ENCODE data around the gene TFPI.
"Not testable (repeated sequence)": the region's sequence is repeated elsewhere in the genome, so short reads cannot be mapped to it uniquely, and the experiment has no call there.

Gene TFPI

DNA sequence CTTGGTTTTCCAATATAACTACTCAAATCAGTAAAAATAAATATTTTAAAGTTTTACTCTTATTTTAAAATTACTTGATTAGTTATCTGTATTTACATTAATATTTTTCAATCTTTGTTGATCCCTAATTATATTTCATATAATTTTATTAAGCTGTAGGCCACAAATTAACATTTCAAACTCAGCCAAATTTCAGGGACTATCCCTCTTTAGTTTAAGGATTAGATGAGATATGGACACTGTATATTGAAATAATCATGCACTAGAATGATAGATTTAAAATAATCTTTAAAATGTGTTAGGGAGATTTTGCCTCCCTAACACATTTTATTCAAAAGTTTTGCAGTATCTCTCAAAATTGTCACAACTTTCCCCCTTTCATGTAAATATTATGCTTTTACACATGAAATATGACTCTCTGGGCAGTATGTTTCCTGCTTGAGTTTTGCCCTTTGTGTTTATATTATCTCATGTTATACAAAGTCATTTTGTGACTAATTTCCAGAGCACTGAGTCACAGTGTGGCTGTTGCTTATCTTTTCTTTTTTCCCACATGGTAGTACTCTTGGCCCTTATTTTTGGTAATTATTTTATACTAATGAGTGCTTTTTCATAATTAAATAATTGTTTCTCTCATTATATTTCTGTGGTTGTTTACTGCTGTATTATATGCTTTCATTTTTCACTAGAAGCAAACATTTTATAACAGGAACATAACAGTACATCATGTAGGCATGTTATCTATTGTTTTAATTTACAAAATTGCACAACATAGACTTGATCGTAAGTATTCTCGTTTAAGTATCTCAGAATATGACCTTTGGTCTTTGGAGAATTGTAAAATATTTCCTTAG is 1.2 kb downstream of the TFPI start:
- DNase-seq: no peak

DNA sequence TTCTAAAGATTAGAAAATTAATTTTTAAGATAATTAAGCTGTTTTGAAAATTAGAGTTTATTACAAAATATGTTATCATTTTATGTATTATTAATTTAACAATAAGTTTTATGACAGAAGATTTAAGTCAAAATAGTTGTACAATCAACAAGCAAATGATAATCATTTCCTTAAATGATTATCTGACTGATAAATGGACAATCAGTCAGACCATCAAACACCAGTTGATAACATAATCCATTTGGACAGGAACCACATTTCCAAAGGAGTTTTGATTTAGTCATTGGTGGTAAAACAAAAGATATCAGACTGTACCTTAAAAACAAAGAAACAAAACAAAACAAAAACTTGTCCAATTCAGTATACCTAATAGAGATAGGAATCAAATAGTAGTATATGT is 1.9 kb downstream of the TFPI start:
- no peak for DNase-seq

DNA sequence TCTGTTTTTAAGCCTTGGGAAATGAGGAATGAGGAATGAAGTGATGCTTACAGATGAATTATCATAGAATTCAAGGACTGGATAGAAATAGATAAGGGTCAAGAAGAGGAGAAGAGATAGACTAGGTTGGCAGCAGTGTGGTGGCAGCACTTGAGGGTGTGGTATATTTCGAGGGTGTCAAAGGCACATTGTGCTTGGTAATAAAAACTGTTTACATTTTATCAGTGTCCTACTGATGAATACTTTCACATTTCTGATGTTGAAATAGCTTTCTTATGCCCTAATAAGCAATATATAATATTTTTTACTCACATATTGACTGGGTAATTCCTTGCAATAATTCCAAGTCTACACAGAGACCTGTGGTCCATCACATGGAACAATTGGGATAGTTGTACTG is 3.4 kb downstream of the TFPI start:
- no peak for DNase-seq

DNA sequence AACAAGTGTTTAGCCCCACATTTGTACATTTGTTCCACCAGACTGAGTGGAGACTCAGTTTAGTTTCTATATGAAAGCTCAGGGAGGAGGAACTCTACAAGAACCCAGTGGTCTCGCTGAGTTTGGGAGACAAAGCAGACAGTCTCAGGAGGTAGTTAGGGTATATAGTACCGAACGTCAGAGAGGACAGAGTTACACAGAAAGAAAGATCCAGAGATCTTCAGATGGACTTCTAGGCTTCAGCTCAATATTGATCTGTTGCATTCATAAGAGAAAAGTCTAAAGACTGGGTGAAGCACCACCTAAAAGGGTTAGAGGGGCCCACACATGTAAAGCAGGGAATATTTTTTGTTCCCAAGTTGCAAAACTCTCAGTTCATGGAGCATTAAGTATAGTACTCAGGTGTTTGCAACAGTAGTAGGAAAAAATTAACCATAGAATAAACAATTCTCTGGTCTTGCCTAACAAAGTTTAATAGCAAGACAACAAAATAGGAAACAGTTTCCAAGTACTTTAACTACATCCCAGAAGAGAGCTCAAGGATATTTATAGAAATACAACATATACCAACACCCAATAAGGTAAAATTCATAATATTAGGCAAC is 4.2 kb downstream of the TFPI start:
- no peak for DNase-seq

DNA sequence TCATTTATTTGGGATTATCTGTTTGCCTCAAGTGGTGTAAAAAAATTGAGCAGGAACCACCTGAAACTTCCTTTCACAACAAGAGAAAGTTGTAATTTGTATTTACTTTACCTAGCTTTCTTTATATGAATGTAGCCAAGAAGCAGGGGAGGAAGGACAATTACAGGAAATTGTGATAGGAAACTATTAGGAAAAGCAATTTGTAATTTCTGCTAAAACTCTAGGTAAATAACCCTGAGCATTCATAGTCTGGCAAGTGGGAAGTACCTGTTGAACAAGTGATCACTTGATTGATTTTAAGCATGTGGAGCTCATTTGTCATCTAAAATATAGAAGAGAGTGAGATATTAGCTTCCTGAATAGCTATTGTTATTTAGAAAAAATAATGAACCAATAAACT is 5.0 kb downstream of the TFPI start:
- DNase-seq: no peak

DNA sequence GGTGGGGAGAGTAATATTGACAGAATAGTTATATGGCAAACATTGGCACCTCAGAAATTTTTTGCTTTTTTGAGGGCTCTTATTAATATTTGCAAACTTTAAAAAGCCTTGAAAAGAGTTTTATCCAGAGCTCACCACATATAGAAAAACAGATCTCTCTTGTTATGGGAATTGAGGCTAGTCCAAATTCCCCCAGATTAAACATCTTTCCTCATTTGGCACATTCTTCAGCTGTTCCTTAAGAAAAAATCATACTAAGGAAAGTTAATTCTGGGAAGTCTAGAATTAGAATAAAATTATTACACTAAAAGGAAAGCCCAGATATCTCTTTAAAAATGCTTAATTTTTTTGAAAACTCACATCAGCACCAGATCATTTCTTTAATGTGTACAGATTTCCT is 5.6 kb downstream of the TFPI start:
- DNase-seq: no peak

DNA sequence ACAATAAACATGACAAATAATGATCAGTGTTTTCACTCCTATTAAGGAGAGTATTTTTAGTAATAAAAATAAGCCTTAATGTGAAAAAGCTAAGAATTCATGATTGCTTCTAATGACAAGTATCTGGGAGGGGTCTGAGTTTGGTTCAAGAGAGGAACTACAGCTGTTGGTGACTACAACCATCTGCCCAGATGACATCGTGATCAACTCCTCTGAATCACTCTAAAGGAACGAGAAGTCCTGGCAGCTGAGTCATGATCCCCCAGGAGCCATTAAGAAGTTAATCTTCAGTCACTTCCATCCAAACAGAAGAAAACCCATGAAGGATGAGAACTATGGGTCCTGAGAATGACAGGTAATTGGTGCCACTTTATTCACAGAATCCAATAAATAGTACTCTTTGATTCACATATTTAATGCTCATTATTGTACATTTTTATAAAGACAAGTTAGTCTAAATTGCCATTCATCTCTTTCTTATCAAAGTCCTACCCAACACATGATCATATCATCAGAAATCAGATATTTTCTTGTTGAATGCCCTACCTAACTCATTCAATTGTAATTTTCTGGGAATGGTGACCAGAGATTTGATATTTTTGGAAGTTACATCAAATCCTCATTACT is 6.8 kb downstream of the TFPI start:
- no peak for DNase-seq

DNA sequence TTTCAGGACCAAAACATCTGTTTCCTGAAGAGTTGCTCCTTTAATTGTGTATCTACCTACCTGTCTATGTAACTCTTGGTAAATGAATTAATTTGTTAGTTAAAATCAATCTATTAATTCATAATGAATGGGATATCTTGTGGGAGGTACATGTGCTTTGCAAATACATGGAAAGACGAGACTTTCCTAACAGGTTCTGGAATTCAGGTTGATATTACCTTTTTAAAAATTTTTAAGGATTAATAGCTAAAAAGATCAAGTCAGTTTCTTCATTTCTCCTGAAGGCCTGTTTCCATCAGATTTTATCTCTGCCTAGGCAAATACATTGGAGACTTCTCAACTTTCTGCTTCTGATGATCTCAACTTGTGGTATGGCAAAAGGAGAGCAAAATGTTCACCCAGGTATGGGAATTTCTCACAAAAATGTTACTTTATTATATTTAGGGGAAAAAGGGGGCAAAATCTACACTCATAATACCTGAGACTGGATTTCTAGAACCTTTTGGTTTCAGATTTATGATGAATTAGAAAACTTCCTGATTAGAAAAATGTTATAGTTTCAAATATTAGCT is 7.4 kb downstream of the TFPI start:
- DNase-seq: no peak

DNA sequence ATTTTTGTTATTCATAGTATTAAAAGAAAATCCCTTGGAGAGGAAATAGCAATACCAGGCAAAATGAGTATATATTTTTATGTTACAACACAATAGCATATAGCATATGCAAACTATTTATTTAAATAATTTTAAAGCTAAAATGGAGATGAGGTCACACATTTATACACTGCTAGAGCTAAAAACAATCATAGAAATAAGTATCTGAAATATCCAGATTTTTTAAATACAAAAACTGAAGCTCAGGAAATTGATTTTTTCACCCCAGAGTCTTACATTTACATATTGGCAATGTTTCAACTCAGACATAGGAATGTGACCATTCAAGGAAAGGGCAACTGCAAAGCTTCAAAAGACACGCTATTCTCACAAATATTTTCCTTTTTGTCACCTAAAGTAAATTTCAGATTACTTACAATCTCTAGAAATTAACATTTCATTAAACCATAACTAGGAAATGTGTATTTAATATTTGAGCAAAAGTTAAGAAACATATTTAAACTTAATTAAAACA is 8.9 kb downstream of the TFPI start:
- DNase-seq: no peak

DNA sequence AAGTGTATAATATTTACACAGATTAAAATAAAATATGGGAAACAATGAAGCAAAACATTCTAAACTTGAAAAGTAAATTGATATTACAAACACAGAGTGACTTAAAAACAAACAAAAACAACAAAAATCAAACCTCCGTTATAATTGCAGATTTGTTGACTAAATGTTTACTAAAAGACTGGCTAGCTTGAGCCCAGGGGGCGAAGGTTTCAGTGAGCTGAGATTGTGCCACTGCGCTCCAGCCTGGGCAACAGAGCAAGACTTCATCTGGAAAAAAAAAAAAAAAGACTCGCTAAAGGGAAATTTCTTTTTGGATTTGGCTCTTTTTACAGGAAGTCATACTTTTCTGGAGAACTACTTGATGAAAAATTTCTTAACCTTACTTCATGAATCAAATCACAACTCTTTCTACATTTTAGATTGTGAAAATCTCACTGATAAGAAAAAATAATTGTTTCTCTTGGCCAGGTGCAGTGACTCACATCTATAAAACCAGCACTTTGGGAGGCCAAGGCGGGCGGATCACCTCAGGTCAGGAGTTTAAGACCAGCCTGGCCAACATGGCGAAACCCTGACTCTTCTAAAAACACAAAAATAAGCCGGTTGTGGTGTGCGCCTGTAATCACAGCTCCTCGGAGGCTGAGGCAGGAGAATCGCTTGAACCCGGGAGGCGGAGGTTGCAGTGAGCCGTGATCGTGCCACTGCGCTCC is 9.7 kb downstream of the TFPI start:
- DNase-seq: no peak

DNA sequence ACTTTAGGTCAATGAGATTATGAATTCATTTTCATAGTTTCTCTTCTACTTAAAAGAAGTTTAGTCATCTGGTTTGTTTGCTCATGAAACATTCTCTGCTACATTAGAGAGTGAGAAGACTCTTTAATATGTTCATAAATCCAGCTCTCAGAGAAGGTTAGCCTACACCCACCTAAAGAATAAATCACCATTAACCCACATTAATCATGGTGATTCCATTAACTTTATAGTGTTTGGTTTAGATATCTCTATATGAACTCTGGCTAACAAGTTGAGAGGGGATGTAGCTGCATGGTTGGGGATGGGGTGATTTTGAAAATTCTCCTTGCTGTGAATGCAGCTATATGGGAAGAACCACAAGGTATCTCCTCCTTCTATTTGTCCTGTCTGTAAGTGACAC is 10.7 kb downstream of the TFPI start:
- no peak for DNase-seq

DNA sequence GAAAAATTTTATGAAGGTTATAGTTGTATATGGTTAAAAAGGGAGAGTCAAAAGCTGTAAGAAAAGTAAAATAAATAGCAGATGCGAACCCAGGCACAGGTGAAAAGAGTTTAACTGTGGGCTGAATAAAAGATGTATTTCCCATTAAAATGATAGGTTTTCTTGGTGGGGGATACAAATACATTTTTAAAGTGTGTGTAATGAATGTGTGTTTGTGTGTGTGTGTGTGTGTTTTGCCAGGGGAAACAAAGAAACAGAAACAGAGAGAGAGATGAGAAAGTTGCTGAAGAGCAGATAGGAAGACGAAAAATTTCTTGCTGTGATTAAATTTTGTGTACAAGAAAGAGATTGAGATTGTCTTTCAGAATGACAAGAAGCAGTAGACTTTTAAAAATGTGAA is 12.1 kb downstream of the TFPI start:
- DNase-seq: no peak

DNA sequence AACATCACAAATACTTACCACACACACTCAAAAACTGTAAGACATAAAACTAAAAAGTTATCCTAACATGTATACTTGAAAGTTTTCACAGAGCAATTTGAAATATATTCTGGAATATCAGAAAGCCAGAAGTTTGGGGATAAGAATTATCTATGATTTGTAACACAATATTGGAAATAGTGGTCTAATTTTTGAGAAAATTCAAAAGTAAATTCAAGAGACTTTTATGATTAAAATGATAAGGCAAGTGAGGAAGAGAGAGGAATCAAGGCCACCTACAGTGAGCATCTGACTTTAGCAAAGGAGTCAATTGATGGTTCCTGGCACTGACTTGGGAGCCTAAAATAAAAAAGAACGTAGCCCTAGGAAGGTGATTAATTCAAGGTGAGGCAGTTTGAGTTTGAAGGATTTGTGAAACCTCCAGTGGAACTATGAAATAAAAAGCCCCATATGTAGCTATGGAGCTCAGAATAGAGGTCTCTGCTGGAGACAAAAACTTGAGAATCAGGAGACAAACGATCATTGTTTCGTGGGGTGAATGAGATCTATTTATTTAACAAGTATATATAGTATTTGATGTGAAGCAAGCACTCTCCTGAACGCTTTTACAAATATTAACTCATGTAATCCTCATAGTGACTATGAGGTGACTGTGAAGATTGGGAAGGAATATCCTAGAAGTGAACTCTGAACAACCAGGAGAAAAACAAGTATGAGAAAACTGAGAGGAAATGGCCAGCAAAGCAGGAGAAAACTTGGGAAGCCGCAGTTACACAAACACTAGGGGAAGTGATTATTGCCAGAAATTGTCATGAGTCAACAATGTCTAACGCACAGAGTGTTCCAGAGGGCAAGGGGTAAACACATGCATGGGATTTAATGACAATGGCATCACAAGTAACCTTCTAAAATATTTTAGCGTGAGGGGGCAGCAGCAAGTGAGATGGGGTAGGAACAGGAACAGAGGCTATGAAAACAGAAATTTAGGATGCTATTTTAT is 12.8 kb downstream of the TFPI start:
- DNase-seq: no peak

DNA sequence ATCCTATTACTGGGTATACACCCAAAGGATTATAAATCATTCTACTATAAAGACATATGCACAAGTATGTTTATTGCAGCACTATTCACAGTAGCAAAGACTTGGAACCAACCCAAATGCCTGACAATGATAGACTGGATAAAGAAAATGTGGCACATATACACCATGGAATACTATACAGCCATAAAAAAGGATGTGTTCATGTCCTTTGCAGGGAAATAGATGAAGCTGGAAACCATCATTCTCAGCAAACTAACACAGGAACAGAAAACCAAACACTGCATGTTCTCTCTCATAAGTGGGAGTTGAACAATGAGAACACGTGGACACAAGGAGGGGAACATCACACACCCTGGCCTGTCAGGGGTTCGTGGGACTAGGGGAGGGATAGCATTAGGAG is 16.0 kb downstream of the TFPI start:
- DNase-seq: not testable (repeated sequence)

DNA sequence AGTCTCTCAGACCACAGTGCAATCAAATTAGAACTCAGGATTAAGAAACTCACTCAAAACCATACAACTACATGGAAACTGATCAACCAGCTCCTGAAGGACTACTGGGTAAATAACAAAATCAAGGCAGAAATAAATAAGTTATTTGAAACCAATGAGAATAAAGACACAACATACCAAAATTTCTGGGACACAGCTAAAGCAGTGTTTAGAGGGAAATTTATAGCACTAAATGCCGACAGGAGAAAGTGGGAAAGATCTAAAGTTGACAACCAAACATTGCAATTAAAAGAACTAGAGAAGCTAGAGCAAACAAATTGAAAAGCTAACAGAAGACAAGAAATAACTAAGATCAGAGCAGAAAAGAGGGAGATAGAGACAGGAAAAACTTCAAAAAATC is 18.9 kb downstream of the TFPI start:
- DNase-seq: not testable (repeated sequence)

DNA sequence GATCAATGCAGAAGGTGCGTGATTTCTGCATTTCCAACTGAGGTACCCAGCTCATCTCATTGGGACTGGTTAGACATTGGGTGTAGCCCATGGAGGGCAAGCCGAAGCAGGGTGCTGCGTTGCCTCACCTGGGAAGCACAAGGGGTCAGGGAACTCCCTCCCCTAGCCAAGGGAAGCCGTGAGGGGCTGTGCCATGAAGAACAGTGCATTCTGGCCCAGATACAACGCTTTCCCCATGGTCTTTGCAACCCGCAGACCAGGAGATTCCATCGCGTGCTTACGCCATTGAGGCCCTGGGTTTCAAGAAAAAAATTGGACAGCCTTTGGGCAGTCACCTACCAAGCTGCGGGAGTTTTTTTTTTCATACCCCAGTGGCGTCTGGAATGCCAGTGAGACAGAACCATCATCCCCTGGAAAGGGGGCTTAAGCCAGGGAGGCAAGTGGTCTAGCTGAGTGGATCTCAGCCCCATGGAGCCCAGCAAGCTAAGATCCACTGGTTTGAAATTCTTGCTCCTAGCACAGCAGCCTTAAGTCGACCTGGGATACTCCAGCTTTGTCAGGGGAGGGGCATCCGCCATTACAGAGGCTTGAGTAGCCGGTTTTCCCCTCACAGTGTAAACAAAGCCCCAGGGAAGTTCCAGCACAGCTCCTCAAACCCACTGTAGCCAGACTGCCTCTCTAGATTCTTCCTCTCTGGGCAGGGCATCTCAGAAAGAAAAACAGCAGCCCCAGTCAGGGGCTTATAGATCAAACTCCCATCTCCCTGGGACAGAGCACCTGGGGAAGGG is 21.7 kb downstream of the TFPI start:
- no peak for DNase-seq

DNA sequence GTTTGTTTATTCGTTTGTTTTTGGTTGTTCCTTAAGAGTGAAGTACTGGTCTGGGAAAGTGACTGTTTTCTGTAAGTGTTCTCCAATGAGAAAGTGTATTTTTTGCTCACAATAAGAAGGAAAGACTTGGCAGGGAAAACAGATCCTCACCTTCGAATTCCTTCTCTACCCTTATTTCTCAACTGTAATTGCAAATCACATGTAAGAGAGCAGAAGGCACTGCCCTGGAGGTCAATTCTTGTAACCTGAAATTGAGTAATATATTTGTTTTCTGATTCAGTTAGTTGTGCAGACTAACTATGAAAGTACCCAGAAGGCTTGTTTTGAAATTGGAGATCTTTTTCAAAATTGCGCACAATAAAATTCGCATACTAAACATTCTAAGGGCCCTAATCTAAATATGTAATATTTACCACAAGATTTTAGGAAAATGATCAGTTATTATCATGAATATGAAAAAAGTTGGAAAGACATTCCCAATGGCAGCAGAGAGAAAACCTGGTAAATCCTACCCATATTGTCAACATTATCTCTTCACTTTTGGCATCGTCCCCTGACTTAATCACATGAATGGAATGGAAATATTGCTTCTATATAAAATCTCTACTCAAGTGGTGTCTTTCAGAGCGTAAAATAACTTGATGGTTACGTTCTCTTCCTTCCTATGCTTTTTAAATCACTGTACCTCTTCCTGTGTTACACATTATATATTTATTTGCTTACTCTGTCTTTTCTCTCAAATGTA is 24.1 kb downstream of the TFPI start:
- no peak for DNase-seq

DNA sequence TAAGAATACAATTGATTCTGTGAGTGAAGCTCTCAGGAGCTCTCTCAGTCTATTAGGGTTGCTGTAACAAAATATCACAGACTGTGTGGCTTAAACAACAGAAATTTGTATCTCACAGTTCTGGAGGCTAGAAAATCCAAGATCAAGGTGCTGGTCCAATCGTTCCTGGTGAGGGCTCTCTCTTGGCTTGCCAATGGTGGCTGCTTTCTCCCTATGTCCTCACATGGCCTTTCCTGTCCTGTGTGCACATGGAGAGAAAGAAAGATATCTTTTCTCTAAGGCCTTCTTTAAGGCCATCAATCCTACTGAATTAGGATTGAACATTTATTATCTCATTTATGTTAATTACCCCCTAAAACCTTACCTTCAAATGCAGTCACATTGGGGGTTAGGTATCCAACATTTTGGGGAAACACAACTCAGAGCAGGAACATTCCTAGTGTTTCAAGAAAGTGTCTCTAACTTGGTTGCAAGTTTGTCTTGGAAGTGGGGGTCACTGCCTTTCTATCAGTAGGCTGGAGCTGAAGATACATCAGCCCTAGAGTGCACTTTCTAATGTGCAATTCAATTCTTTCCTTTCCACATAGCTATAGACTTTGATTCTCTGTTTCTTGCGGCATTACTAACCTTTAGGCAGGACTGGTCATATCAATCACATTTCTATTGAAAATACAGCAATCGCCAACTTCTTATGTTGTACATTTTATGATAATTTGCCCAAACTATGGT is 24.8 kb downstream of the TFPI start:
- DNase-seq: no peak

DNA sequence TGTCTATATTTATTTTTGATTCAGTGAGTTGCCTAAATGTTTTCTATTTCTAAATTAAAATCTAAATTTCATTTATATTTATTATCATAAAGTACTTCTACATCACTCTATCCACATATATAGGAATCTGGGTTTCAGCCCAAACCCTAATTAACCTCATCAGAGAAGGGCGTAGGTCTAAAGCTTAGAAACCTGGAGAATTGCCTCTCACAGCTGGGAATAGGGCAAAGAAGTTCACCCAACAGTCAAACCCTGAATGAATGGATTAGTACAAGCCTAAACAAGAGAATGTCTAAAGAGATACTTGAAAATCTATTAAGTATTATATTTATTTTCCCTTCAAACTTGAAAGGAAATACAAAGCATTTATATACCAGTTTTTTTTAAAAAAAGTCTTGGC is 26.2 kb downstream of the TFPI start:
- DNase-seq: no peak

All from effector CD8-positive, alpha-beta T cell (primary cell).